ENCODE results near the gene THADA. TPM values are rescaled to one million over a fixed set of nuclear protein-coding genes. Genes with fewer than 3 reads are reported as not detected.
"Not testable (repeated sequence)": the region's sequence is repeated elsewhere in the genome, so short reads cannot be mapped to it uniquely, and the experiment has no call there.

The THADA gene
- total RNA-seq, 1 experiment from 2014 or later, result 37.4 TPM

GRCh38 chr2:43611987-43612894 is 16.4 kb upstream of the THADA start:
- no peak for DNase-seq
- Histone ChIP-seq H3K4me3 (no peak overlapping the region), H3K9me3 (no peaks in the 10 kb centered on the region), H3K36me3 (no peaks in the 10 kb centered on the region), H3K27me3 (no peaks in the 10 kb centered on the region)

- DNase-seq, result no peak
- Histone ChIP-seq H3K27me3 (no peaks in the 10 kb centered on the region), H3K9me3 (no peaks in the 10 kb centered on the region), H3K4me3 (no peak overlapping the region), H3K36me3 (no peaks in the 10 kb centered on the region)
Measured at GRCh38 chr2:43610361-43610760, 14.5 kb upstream of the THADA start.

GRCh38 chr2:43609290-43609918 is 13.6 kb upstream of the THADA start:
- no peak overlapping the region for H3K4me3 ChIP-seq
- DNase-seq, result no peak
- H3K9me3 ChIP-seq, result no peaks in the 10 kb centered on the region
- no peaks in the 10 kb centered on the region for H3K27me3 ChIP-seq
- no peaks in the 10 kb centered on the region for H3K36me3 ChIP-seq

DNA sequence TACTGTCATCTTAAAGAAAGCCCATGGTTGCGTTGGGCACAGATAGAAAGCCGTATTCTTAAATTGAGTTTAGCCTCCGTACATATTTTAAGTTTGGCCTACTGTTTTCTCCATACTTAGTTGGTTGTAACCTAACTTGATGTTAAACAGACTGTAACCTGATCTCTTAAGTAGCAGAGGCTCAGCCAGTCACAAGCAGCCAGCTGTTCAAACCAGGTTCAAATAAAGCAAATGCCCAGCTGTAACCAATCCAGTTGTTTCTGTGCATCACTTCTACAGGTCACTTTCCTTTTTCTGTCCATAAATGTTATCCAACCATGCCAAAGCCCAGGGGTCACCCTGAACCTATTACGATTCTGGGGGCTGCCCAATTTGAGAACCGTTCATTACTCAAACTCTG is 10.0 kb upstream of the THADA start:
- no peak for DNase-seq
- H3K27me3 ChIP-seq, result no peaks in the 10 kb centered on the region
- H3K4me3 ChIP-seq, result no peak overlapping the region
- H3K9me3 ChIP-seq, result no peaks in the 10 kb centered on the region
- H3K36me3 ChIP-seq, result no peaks in the 10 kb centered on the region

DNA sequence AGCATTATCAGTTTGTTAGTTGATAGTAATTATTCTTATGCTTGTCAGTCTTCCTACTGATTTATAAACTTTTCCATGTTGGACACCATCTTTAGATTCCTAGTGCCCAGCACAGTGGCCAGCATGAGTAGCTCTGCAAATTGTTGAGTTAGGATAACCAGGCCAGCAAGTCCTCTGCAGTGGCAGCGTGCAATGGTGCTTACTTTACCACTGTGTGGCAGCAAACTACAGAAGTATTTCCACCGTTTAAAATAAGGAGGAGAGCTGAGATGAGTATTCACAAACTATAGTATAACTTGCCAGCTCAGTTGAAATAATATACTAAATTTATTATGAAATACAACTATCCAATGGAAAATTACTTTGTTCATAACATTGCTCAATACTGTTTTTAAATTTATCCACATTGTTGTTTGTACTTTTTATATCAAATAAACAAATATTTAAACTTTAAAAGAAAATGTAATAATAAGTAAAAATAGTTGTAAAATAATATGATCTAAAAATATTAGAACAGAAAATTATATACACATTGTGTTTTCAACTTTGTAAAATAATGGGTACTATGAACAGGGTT is 9.3 kb upstream of the THADA start:
- DNase-seq, result peak; percentile 36
- no peaks in the 10 kb centered on the region for H3K9me3 ChIP-seq
- no peak overlapping the region for H3K4me3 ChIP-seq
- H3K27me3 ChIP-seq, result no peaks in the 10 kb centered on the region
- H3K36me3 ChIP-seq, result no peaks in the 10 kb centered on the region

DNA sequence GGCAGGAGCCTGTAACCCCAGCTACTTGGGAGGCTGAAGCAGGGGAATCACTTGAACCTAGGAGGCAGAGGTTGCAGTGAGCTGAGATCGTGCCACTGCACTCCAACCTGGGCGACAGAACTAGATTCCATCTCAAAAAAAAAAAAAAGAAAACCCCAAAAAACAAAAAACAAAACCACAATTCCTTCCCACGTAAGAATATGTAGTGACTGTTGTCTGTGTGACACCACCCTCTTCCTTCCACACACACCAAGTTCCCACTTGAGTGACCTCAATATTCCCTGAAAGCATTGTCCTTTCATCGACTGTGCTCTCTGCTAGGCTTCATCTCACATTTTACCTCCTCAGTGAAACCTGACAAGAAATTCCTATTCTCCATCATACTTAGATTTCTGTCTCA is 8.8 kb upstream of the THADA start:
- no peaks in the 10 kb centered on the region for H3K9me3 ChIP-seq
- DNase-seq, result no peak

DNA sequence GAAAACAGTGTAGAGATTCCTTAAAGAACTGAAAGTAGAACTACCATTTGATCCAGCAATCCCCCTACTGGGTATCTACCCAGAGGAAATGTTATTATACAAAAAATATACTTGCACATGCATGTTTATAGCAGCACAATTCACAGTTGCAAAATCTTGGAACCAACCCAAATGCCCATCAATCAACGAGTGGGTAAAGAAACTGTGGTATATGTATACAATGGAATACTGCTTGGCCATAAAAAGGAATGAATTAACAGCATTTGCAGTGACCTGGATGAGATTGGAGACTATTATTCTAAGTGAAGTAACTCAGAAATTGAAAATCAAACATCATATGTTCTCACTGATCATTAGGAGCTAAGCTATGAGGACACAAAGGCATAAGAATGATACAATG is 4.8 kb upstream of the THADA start:
- DNase-seq, H3K27me3 ChIP-seq, H3K36me3 ChIP-seq: not testable (repeated sequence)

More for the DNA sequence above, 8.8 kb upstream of the THADA start:
- Histone ChIP-seq H3K36me3 (no peaks in the 10 kb centered on the region), H3K4me3 (no peak overlapping the region), H3K27me3 (no peaks in the 10 kb centered on the region)

GRCh38 chr2:43594875-43595274 is 963 bp downstream of the THADA start:
- peak overlapping the region; percentile 97 for H3K4me3 ChIP-seq
- no peak for DNase-seq
- H3K27me3 ChIP-seq, result no peaks in the 10 kb centered on the region
- peaks cover 3% of the 10 kb centered on the region for H3K36me3 ChIP-seq
- no peaks in the 10 kb centered on the region for H3K9me3 ChIP-seq

More for the DNA sequence above, 4.8 kb upstream of the THADA start:
- H3K4me3 ChIP-seq, H3K9me3 ChIP-seq: not testable (repeated sequence)

DNA sequence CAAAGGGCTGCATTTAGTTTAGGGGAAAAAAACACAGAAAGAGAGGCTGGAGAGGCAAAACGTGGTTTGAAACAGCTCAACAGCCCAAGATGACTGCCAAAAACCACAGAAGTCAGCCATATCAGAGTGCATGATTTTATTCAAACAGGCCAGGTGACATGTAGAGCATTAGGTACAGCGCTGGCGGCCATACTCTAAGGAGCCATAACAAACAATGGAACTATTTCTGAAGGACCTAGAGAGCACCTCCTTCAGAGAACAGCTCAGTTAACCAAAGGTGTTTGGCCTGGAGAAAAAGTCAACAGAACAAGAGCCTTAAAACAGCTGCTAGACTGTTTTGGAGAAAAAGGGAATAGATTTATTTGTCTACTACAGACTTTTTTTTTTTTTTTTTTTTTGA is 2.6 kb downstream of the THADA start:
- no peak for DNase-seq
- no peaks in the 10 kb centered on the region for H3K27me3 ChIP-seq
- H3K36me3 ChIP-seq, result peaks cover 14% of the 10 kb centered on the region
- no peaks in the 10 kb centered on the region for H3K9me3 ChIP-seq
- no peak overlapping the region for H3K4me3 ChIP-seq

DNA sequence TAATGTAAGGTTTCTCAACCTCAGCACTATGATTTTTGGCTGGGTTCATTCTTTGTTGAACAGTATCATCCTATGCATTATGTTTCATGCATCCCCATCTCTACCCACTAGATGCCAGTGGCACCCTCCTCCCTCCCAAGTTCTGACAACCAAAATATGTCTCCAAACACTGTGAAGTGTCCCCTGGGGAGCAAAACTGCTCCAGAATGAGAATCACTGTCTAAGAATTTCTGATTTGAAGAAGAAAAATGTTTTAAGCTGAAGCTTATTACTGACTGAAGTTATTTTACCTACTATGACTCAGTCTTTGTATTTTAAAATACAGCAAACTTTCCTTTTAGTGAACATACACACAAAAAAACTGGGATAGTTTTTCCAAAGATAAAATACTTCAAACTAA is 3.4 kb downstream of the THADA start:
- H3K27me3 ChIP-seq, result no peaks in the 10 kb centered on the region
- H3K4me3 ChIP-seq, result no peak overlapping the region
- DNase-seq, result no peak
- peaks cover 22% of the 10 kb centered on the region for H3K36me3 ChIP-seq
- H3K9me3 ChIP-seq, result no peaks in the 10 kb centered on the region

- H3K27me3 ChIP-seq, result no peaks in the 10 kb centered on the region
- no peak overlapping the region for H3K4me3 ChIP-seq
- no peaks in the 10 kb centered on the region for H3K9me3 ChIP-seq
- peaks cover 62% of the 10 kb centered on the region for H3K36me3 ChIP-seq
- no peak for DNase-seq
Measured at GRCh38 chr2:43585708-43586107, 10.1 kb downstream of the THADA start.

DNA sequence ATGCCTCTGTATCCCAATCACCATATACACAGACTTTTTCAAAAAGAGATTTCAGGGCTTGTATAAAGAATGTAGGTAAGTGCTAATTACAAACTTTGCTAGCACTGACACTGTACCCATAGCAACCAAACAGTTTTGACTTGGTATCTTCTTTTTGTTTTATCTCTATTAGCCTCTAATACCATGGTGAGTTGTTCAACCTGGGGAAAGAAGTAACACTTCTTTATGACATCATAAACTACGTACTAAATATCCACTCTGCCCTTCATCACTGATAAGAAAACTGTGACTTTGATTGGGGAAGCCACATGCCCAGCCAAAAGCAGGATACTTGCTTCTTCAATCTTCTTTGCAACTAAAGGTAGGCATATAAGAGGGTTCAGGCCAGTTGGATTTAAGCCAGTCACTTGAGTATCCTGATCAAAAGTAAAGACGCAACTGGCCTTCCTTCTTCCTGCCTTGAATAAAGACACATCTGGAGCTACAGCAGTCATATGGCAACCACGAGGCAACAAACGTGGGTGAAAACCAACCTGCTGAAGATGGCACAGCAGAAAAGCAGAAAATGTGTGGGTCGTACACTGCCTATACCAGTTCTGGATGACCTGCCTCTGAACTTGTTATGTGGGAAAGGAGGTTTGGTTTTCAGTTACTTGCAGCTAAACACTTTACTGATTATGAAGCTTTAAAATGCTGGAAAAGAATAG is 16.4 kb downstream of the THADA start:
- Histone ChIP-seq H3K4me3 (no peak overlapping the region), H3K9me3 (no peaks in the 10 kb centered on the region), H3K36me3 (peaks cover 50% of the 10 kb centered on the region), H3K27me3 (no peaks in the 10 kb centered on the region)
- no peak for DNase-seq

DNA sequence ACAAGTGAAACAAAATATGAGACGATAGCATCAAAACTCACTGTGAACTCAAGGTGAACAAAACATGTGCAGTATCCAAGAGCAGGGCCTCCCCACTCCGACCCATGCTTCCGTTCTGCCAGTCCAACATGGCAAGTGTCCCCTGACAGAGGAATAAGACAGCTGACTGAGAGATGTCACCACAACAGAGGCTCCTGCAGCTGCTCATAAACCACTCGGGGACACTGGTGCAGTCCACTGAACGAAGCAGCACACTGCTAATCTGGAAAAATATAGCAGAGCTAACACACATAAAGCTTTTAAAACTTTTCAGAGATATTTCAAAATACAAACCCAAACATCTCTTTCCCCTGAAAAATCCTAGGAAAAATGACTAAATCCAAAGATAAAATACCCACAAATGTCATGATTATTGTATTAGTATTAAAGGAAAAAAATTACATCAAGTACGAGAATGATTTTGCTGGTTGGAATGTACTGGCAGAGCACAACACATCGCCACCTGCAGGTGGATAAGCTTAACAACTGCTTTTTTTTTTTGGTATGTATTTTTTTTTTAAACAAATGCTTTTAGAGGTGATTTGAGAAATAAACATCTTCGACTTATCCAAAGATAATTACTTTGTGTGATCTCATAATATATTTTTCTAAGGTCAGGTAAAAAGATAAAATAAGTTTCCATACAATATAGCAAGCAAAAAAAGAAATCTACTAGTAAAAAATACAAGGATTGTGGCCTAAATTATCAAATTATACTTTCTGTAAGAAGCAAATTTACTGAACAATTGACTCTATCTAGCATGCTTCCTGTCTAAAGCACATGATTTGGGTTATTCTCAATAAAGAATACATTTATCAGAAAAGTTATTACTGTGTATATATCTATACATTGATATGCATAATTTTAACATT is 18.6 kb downstream of the THADA start:
- no peak overlapping the region for H3K4me3 ChIP-seq
- peak; percentile 42 for DNase-seq
- no peaks in the 10 kb centered on the region for H3K9me3 ChIP-seq
- H3K36me3 ChIP-seq, result peaks cover 62% of the 10 kb centered on the region
- no peaks in the 10 kb centered on the region for H3K27me3 ChIP-seq

- H3K4me3 ChIP-seq, result no peak overlapping the region
- no peaks in the 10 kb centered on the region for H3K9me3 ChIP-seq
- peaks cover 74% of the 10 kb centered on the region for H3K36me3 ChIP-seq
- no peaks in the 10 kb centered on the region for H3K27me3 ChIP-seq
- no peak for DNase-seq
Measured at GRCh38 chr2:43572244-43572643, 23.6 kb downstream of the THADA start.

DNA sequence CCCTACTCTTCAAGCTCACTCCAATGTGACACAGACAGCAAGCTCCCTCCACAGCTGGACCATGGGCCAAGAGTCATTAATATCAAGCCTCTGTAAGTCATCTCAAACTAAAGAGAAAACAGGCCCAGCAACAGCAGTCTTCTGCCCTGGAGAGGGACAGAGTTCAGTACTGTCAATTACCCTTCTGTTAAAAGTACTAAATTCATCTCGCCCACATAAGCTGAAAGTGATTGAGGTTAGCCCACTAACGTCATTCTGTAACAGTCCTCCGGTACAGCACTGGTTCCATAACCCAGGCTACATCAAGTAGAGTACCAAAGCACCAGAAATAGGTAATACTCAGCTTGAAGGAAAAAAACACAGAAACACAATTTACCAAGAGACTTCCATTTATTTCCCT is 25.9 kb downstream of the THADA start:
- H3K36me3 ChIP-seq, result peaks cover 52% of the 10 kb centered on the region
- no peaks in the 10 kb centered on the region for H3K9me3 ChIP-seq
- H3K27me3 ChIP-seq, result no peaks in the 10 kb centered on the region
- H3K4me3 ChIP-seq, result no peak overlapping the region
- DNase-seq, result no peak

DNA sequence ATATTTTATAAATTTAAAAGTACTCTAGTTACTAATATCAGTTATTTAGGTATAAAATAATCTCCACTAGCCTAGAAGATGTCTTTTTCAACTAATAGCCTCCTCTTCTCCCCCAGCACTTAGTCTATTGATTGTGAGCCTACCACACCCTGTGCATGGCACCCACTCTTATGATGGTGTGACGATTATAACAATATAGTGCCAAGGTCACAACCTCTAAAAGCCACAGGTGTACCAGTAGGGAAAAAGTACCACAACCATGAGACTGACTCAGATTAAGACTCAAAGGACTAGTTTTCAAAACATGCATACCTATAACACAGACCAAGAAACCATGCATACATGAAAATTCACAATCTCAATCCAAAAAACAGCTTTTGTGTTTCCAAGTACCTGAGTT is 27.6 kb downstream of the THADA start:
- peaks cover 46% of the 10 kb centered on the region for H3K36me3 ChIP-seq
- no peak overlapping the region for H3K4me3 ChIP-seq
- no peaks in the 10 kb centered on the region for H3K27me3 ChIP-seq
- no peaks in the 10 kb centered on the region for H3K9me3 ChIP-seq
- DNase-seq, result no peak

Data from MG63 (cell line).